ENCODE results near the gene SMTNL2.
"Not testable (repeated sequence)": the region's sequence is repeated elsewhere in the genome, so short reads cannot be mapped to it uniquely, and the experiment has no call there.

Gene SMTNL2

GRCh38 chr17:4585638-4585994 lies 1.3 kb downstream of the SMTNL2 start:
- no peak for DNase-seq (ENCODE audit: low spot score)

GRCh38 chr17:4586043-4586442 lies 1.7 kb downstream of the SMTNL2 start:
- DNase-seq (ENCODE audit: low spot score): no peak

- DNase-seq (ENCODE audit: low spot score): no peak
Measured at GRCh38 chr17:4587195-4587594, 2.9 kb downstream of the SMTNL2 start.

DNA sequence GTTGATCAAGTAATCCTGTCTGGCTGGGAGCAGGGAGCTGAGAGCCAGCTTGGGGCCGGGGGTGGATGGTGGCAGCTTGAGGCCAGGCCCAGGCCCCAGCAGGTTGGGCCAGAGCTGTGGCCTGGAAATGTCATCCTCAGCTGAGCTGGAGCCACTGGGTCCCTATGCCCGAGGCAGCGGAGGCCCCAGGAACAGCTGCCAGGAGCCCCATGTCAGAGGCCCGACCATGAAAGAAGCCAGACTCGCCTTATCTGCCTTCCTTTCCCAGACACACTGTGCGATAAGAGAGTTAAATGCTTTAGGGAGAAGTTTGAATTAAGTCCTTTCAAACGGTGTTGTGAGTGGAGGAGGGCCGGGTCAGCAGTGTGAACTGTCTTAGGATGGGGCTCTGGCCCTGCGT lies 3.5 kb downstream of the SMTNL2 start:
- DNase-seq (ENCODE audit: low spot score): no peak

DNA sequence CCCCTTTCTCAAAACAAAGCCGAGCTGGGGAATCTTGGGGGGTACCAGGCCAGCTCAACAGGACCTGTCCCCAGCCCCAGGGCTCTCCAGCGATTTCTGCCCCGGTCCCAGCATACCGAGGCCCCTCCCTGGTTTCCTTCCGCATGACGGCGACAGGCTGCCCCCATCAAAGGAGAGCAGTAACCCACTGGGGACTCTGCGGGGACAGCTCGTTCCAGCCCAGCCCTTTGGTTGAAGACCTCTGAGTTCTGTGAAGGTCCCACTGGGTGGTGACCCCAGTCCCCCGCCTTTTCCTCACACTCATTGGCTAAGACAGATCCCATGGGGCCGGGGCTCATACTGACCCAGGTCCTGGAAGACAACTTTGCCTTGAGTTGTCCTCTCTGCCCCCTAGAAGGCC lies 4.1 kb downstream of the SMTNL2 start:
- no peak for DNase-seq (ENCODE audit: low spot score)

DNA sequence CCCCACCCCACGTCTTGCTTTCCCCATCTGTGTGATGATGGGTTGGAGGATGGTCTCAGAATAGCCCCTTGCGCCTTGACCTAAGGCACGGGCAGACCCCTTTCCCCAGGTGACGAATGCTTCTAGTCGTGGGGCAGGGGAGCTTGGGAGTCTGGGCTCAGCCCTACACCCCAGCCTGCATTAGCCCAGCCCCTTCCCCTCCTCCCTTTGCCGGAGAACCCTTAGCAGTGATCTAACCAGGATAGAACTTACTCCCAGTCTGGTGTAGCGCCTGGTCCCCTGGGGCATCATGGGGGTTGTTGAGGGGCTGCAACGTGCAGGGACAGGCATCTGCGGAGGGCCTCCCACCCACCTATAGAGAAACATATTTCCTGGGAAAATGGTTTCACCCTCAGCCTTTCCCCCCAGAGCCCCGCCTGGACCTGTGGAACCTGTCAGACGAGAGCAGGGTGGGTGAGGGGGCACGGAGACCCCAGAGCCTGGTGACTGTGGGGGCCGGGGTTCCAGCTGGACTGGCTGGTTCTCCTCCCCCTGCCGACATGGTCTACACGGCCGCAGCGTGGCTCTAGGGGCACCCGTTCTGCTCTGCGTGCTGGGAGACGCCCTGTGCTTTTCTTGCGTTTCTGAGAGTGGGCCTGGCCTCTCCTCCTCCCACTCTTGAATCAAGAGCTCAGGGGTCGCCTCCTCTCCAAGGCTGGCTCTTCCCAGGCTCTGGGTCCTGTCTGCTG lies 4.7 kb downstream of the SMTNL2 start:
- DNase-seq (ENCODE audit: low spot score): no peak

- not testable (repeated sequence) for DNase-seq (ENCODE audit: low spot score)
Measured at GRCh38 chr17:4590042-4590441, 5.7 kb downstream of the SMTNL2 start.

GRCh38 chr17:4590981-4591453 lies 6.7 kb downstream of the SMTNL2 start:
- DNase-seq (ENCODE audit: low spot score): no peak

DNA sequence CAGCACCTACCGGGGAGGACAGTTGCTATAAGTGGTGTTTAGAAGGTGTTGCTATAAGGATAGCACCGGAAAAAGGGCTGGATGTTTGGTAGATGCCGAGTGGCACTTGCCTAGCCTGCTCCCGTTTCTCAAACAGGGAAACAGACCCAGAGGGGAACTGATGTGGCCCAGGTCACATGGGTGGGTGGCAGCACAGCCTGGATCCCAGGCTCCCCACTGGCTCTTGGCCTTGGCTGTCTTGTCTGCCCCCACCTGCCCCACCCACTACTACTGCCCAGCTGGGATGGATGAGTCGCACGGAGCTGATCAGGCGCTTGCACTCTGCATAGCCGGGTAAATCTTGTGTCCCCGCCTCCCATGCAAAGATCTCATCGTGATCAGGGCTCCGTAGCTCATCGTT lies 7.2 kb downstream of the SMTNL2 start:
- DNase-seq (ENCODE audit: low spot score): no peak

GRCh38 chr17:4592240-4593005 lies 8.1 kb downstream of the SMTNL2 start:
- DNase-seq (ENCODE audit: low spot score): no peak

DNA sequence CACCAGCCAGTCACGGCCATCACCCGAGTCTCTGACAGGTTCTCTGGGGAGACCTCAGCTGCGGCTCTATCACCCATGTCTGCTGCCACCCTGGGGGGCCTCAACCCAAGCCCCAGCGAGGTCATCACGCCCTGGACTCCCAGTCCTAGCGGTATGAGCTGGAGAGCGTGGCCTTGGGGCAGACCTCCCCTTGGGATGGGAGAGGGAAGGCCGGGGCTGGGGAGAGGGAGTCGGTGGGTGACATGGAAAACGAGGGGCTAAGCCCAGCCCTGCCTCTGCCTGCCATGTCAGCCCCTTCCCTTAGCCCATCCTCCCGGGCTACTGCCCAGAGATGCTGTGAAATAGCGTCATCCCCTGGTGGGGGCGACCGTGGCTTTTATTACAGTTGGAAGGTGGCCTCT lies 8.7 kb downstream of the SMTNL2 start:
- no peak for DNase-seq (ENCODE audit: low spot score)

DNA sequence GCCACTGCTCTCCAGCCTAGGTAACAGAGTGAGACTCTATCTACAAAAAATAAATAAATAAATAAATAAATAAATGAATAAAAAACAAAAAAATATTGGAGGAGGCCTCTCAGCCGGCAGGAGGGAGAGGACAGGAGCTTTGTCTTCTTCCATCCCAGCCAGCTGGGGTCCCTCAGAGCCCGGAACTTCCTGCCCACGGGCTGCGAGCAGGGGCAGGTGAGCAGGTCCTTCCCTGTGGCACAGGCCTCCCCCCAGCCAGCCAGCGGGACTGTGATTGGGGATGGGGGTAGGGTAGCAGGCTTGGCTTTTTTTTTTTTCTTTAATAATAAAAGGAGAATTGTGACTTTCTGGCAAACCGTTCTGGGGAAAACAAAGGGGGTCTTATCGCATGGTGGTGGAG lies 10.1 kb downstream of the SMTNL2 start:
- no peak for DNase-seq (ENCODE audit: low spot score)

DNA sequence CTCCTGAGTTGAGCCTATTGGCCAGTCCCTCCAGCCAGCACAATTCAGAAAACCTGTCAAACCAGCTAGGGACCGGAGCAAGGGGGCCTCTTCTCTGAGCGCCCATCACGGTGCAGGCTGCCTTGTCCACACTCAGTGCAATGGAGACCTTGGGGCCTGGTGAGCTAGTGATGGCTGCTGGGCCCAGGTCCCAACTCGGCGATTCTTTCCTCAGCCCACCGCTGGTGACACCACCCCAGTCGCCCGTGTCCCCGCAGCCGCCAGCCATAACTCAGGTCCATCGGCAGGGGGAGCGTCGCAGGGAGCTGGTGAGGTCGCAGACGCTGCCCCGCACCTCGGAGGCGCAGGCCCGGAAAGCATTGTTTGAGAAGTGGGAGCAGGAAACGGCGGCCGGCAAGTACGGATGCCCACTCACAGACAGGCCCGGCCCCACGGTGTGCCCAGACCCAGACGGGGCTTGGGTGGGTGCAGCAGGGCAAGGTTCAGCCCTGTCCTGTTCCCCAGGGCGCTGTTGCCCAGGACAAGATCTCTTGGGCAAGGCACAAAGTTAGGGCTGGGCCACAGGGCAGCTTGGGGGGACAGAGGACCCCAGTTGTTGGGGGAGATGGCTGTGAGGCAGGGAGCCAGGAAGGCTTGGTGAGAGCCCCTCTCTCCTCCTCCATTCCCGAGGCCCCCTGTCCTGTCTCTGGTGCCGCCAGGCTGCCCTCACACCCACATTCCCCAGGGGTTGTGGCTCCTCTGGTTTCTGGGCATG lies 10.8 kb downstream of the SMTNL2 start:
- DNase-seq (ENCODE audit: low spot score): no peak

DNA sequence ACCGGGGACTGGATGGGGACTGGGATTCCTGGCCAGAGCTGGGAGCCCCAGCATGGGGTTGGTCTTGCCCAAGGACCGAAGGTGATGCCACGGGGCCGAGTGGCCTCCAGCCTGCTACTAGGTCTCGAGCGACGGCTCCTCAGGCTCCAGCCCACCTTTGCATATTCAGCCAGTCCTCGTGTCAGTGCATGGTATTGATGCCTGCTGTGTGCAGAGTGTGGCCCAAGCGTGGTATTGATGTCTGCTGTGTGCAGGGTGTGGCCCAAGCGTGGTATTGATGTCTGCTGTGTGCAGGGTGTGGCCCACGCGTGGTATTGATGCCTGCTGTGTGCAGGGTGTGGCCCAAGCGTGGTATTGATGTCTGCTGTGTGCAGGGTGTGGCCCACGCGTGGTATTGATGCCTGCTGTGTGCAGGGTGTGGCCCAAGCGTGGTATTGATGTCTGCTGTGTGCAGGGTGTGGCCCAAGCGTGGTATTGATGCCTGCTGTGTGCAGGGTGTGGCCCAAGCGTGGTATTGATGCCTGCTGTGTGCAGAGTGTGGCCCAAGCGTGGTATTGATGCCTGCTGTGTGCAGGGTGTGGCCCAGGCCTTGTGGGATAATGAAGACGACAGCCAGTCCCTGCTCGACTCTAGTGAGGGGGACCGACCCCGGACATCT lies 11.5 kb downstream of the SMTNL2 start:
- DNase-seq (ENCODE audit: low spot score): not testable (repeated sequence)

- no peak for DNase-seq (ENCODE audit: low spot score)
Measured at GRCh38 chr17:4596636-4597380, 12.5 kb downstream of the SMTNL2 start.

GRCh38 chr17:4597975-4598374 lies 13.6 kb downstream of the SMTNL2 start:
- no peak for DNase-seq (ENCODE audit: low spot score)

DNA sequence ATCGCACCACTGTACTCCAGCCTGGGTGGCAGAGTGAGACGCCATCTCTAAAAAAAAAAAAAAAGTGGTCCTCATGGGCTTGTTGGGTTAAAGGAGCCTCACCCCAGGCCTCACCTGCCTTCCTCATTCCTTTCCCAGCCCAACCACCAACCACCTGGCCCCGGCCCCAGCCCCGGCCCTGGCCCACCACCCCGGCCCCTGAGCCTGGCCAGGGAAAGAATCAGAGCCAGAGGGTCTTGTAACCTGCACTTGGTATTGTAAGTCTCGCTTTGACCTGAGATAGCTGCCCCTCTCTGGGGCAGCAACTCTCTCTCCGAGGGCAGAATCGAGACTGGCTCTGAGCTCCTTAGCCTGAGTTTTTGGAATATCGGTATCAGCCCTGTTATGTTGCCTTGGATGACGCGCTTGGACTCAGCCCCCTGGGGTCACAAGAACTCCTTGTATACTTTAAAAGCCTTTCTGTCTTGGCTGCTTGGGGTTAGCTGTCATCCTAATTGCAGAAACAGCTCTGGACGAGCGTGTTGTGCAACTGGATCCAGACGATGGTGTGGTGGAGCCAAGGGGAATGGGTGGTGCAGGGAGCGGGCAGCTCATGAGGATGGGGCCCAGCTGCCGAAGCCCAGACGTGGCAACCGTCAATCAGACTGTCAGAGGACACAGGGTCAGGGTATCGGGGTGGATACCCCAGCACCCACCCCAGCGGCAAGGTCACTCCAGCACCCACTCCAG lies 14.6 kb downstream of the SMTNL2 start:
- DNase-seq (ENCODE audit: low spot score): no peak

GRCh38 chr17:4599505-4600281 lies 15.4 kb downstream of the SMTNL2 start:
- DNase-seq (ENCODE audit: low spot score): no peak

DNA sequence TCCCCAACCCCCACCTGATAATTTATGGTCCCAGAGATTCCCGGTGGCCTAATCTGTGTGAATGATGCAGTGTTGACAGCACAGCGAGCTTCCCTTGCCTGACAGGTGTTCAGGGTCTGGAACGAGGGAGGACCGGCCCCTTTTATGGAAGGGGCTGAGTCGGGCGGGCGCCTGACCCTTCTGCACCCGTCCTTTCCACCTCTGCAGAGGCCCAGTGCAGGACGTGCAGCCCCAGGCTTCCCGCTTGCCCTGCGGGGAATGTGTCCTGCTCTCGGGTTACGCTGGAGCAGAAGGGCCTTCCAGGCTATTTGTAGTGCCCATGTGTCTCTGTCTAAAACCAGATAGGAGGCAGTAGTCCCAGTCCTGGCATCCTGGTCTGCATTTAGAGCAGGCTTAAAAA lies 16.2 kb downstream of the SMTNL2 start:
- DNase-seq (ENCODE audit: low spot score): no peak

DNA sequence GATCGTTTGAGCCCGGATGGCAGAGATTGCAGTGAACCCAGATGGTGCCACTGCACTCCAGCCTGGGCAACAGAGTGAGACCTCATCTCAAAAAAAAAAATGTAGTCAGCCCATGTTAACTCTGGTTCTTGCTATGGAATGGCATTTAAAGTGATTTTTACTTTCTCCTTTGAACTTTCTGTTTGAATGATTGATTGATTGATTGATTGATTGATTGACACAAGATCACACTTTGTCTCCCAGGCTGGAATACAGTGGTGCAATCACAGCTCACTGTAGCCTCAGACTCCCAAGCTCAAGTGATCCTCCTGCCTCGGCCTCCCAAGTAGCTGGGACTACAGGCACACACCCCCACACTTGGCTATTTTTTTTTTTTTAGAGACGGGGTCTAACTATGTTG lies 17.0 kb downstream of the SMTNL2 start:
- DNase-seq (ENCODE audit: low spot score): no peak

Data from CD4-positive, alpha-beta T cell treated with Interleukin-15 for 4 hours (primary cell).